ENCODE measurements around the gene APLF.
A peak's percentile ranks its signal among the peaks of the same experiment; 100 is the strongest.
"Not testable (repeated sequence)": the region's sequence is repeated elsewhere in the genome, so short reads cannot be mapped to it uniquely, and the experiment has no call there.

The APLF gene

GRCh38 chr2:68588589-68588988 lies 121.2 kb downstream of the APLF start:
- DNase-seq (ENCODE audit: low spot score) = no peak

GRCh38 chr2:68589963-68590362 lies 122.6 kb downstream of the APLF start:
- no peak for DNase-seq (ENCODE audit: low spot score)

DNA sequence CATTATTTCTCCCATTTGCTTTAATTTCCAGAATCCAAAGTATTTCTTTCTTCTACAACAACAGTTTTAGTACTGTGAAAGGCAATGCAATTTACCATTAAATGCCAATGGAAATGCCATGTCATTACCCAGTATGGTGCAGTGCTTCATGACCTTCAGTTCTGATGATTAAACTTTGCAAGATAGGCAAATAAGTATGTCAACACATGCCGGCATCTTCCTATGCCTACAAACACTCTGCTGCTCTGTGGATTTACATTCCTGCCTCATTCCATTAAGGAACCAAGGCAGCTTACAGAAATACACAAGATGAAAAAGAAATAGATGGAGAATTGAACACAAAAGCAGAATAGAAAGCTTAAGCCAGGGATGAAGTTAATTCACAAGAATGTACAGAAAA lies 123.3 kb downstream of the APLF start:
- DNase-seq (ENCODE audit: low spot score) = no peak

DNA sequence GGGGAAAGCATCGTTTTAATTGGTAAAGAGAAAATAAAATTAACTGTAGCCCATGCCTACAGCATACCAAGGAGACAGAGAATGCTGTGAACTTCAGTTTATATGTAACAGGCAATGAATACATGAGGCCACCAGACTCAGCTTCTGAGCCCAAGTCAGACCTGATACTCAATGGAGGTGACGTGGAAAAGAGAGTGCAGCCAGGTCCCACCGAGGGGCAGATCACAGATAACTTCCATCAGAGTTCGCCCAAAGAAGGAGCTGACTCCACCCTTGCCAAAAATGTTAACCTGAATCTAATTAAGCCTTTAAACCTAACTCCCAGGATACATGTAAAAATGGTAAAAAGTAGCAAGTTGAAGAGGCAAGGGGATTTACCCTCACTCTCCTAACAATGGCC lies 123.8 kb downstream of the APLF start:
- no peak for DNase-seq (ENCODE audit: low spot score)

GRCh38 chr2:68594041-68594440 lies 126.7 kb downstream of the APLF start:
- no peak for DNase-seq (ENCODE audit: low spot score)

DNA sequence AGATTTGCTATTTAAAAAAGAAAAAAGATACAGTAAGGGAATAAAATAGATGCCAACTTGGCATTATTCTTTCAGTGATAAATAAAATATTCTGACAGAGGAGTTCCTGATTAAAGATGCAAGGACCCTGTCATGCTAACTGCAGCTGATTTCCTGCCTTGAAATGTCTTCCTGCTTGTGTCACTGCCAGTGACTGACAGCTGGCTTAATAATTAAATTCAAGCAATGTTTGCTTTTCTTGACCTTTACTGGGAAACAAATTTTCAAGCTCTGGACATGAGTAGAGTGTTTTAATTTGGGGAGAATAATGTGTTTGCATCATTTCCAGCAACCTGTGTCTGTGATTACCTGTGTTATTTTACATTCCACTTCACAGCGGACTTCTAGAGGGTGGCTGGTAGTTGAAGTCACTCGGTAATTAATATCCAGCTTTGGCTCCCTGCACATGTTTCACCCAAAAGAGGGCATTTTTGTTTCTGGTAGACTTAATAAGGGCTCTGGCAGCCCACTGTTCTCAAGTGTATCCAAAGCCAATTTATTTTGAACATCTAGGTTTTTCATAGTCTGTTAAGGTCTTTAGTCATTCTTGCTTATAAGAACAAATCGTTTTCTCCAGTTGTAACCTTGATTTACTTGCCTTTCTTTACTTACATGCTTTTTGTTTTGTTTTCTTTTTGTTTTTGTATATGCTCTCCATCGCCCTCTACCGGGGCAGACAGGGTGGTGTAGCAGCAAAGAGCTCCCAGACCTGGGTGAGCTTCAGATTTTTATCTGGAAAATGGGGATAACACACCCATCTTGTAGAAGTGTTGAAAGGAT lies 127.5 kb downstream of the APLF start:
- peak; percentile 30 for DNase-seq (ENCODE audit: low spot score)

DNA sequence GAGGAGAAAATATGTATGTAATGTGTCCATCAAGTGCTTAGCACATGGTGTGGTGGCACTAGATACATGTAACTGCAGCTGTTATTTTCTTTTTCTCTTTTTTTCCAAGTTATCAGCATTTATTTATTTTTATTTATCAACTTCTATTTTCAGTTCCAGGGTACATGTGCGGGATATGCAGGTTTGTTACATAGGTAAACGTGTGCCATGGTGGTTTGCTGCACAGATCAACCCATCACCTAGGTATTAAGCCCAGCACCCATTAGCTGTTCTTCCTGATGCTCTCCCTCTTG lies 128.1 kb downstream of the APLF start:
- DNase-seq (ENCODE audit: low spot score) = not testable (repeated sequence)

DNA sequence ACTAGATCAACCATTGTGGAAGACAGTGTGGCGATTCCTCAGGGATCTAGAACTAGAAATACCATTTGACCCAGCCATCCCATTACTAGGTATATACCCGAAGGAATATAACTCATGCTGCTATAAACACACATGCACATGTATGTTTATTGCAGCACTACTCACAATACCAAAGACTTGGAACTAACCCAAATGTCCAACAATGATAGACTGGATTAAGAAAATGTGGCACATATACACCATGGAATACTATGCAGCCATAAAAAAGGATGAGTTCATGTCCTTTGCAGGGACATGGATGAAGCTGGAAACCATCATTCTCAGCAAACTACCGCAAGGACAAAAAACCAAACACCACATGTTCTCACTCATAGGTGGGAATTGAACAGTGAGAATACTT lies 133.1 kb downstream of the APLF start:
- DNase-seq (ENCODE audit: low spot score) = not testable (repeated sequence)

DNA sequence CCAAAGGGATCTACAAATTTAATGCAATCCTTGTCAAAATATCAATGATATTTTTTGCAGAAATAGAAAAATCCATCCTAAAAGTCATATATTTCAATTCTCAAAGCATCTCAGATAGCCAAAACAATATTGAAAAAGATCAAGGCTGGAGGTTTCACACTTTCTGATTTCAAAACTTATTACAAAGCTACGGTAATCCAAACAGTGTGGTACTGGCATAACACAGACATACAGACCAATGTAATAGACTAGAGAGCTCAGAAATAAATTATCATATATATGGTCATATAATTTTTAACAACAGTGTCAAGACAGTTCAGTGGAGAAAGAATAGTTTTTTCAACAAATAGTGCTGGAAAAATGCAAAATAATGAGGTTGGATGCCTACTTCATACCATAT lies 135.7 kb downstream of the APLF start:
- no peak for DNase-seq (ENCODE audit: low spot score)

DNA sequence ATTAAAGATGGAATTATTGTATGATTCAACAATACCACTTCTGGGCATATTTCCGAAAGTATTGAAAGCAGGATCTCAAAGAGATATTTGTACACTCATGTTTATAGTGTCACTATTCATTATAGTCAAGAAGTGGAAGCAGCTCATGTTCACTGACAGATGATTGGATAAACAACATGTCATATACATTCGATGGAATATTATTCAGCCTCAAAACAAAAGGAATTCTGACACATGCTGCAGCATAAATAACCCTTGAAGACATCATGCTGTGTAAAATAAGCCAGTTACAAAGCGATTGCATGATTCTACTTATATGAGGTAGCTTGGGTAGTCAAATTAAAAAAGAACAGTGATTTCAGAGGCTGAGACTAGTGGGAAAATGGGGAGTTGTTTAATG lies 136.7 kb downstream of the APLF start:
- DNase-seq (ENCODE audit: low spot score) = no peak

DNA sequence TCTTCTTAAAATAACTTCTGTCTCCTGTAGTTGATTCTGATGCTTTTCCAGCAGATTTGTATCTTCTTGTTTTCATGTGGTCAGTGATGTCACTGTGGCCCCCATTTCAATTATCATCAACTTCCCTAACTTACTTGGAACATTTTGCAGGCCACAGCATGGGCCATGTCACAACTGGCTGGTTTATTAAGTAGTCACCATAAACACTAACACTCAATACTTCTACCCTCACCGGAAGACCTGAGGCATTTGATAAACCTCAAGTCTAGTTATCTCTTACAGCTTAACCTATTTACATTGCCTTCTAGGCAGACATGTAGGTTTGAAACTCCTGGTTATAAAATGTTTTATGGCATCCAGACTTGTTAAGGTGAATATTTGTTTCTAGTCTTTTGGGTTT lies 138.6 kb downstream of the APLF start:
- DNase-seq (ENCODE audit: low spot score) = no peak

DNA sequence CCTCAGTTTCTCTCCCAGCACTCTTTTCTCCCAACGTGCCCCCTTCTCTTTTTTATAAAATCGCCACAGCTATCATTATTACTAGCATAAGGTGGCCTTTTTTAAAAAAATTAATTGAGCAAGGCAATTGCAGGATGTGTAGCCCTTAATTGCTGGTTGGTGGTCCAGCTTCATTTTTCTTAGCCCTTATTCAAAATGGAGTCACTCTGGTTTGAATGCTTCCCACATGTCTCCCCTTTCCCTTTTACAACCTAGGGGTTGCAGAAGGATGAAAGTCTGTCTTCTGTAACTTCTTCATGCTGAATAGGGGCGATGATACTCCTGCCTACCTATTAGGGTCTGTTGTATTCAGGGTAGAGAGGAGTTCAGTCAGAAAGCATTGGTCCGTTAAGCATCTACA lies 139.4 kb downstream of the APLF start:
- DNase-seq (ENCODE audit: low spot score) = no peak

- DNase-seq (ENCODE audit: low spot score) = no peak
Observed at GRCh38 chr2:68607837-68608236, 140.5 kb downstream of the APLF start.

DNA sequence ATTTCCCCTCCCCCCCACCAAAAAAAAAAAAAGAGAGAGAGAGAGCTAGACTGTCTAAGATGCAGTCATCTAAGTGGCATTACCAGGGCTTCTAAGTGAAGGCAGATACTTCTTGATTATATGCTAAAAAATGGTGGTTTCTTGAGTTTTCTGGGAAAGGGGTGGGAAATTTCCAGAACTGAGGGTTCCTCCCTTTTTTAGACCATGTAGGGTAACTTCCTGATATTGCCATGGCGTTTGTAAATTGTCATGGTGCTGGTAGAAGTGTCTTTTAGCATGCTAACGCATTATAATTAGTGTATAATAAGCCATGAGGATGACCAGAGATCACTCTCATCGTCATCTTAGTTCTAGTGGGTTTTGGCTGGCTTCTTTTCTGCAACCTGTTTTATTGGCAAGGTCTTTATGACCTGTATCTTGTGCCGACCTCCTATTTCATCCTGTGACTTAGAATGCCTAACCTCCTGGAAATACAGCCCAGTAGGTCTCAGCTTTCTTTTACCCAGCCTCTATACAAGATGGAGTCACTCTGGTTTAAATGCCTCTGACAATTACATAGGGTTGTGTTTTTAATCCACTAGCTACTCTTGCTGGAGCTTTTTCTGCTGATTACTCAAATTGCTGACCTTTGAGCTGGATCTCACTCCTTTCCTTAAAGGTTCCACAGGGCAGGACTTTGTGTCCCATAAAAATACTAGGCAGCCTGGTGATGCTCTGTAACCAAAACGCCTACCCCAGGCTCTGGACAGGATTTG lies 145.6 kb downstream of the APLF start:
- DNase-seq (ENCODE audit: low spot score) = no peak

- DNase-seq (ENCODE audit: low spot score) = no peak
Observed at GRCh38 chr2:68620772-68621171, 153.4 kb downstream of the APLF start.

- DNase-seq (ENCODE audit: low spot score) = no peak
Observed at GRCh38 chr2:68623820-68624219, 156.4 kb downstream of the APLF start.

- no peak for DNase-seq (ENCODE audit: low spot score)
Observed at GRCh38 chr2:68627615-68628014, 160.2 kb downstream of the APLF start.

All from CD4-positive, alpha-beta T cell treated with Interleukin-6 at 100 ng/mL for 8 hours (primary cell).